Measurements from ENCODE around the gene CNTNAP5. TPM values are rescaled to one million over a fixed set of nuclear protein-coding genes. Genes with fewer than 3 reads are reported as not detected.

CNTNAP5 gene
- total RNA-seq, 1 donor from 2014 or later: not detected

DNA sequence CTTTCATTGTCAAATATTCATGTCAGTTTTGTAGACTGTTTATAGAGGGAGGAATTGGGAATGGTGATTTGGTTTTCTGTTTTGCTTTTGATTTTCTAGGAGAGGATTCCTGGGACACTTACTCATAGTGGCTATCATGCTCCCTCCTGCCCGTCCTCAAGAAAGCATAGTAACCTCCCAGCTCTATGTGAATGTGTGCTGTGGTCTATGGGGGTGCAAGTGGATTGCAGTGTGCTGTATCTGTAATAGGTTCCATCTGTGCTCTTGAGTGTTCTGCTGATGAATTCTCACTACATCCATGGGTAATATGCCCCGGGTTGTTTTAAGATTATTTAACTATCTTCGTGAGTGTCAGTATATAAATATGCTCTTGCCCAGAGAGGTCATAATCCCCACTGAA, 811.3 kb downstream of the CNTNAP5 start:
- intact Hi-C loops (cut with micrococcal nuclease): no loop called here
- DNase-seq (ENCODE audit: low spot score): no peak
- H3K36me3 Mint-ChIP-seq (ENCODE audit: low read depth): no peaks in the 10 kb centered on the region
- H3K4me3 Mint-ChIP-seq (ENCODE audit: low read depth): no peak overlapping the region
- no peaks in the 10 kb centered on the region for H3K4me1 Mint-ChIP-seq (ENCODE audit: low read depth)
- H3K9me3 Mint-ChIP-seq: peaks cover 24% of the 10 kb centered on the region
- no peaks in the 10 kb centered on the region for H3K27me3 Mint-ChIP-seq (ENCODE audit: low read depth)
- H3K27ac Mint-ChIP-seq: no peak overlapping the region

- H3K4me1 Mint-ChIP-seq (ENCODE audit: low read depth): no peaks in the 10 kb centered on the region
- H3K27ac Mint-ChIP-seq: no peak overlapping the region
- no peaks in the 10 kb centered on the region for H3K36me3 Mint-ChIP-seq (ENCODE audit: low read depth)
- no peak overlapping the region for H3K4me3 Mint-ChIP-seq (ENCODE audit: low read depth)
- intact Hi-C loops (cut with micrococcal nuclease): no loop called here
- no peak for DNase-seq (ENCODE audit: low spot score)
- peaks cover 27% of the 10 kb centered on the region for H3K9me3 Mint-ChIP-seq
- no peaks in the 10 kb centered on the region for H3K27me3 Mint-ChIP-seq (ENCODE audit: low read depth)
Observed at GRCh38 chr2:124837496-124837895, 812.4 kb downstream of the CNTNAP5 start.

GRCh38 chr2:124838406-124838805, 813.3 kb downstream of the CNTNAP5 start:
- Mint-ChIP-seq H3K4me3 (ENCODE audit: low read depth) (no peak overlapping the region), H3K4me1 (ENCODE audit: low read depth) (no peaks in the 10 kb centered on the region), H3K36me3 (ENCODE audit: low read depth) (no peaks in the 10 kb centered on the region), H3K27me3 (ENCODE audit: low read depth) (no peaks in the 10 kb centered on the region), H3K27ac (no peak overlapping the region), H3K9me3 (peaks cover 32% of the 10 kb centered on the region)
- DNase-seq (ENCODE audit: low spot score): no peak
- intact Hi-C loops (cut with micrococcal nuclease): no loop called here

DNA sequence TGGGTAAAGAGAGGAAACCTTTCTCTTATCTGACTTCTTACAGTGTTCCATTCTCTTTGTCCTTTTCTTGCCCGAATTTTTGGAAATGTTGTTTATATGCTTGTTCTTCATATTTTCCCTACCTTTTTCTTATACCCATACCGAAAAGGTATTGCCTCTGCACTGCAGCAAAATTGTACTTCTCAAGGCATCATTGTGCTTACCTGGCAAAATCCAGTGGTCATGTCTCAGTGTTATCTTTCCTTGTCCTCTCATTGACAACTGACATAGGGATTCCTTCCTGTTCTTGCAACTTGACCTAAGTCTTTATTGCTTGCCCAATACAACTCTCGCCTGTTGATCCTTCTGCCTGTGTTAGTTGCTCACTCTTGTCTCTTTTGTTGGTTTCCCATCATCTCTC, 842.2 kb downstream of the CNTNAP5 start:
- Mint-ChIP-seq H3K4me1 (ENCODE audit: low read depth) (no peaks in the 10 kb centered on the region), H3K27me3 (ENCODE audit: low read depth) (no peaks in the 10 kb centered on the region), H3K4me3 (ENCODE audit: low read depth) (no peak overlapping the region), H3K27ac (no peak overlapping the region), H3K36me3 (ENCODE audit: low read depth) (no peaks in the 10 kb centered on the region), H3K9me3 (peaks cover 5% of the 10 kb centered on the region)
- intact Hi-C loops (cut with micrococcal nuclease): no loop called here
- no peak for DNase-seq (ENCODE audit: low spot score)

DNA sequence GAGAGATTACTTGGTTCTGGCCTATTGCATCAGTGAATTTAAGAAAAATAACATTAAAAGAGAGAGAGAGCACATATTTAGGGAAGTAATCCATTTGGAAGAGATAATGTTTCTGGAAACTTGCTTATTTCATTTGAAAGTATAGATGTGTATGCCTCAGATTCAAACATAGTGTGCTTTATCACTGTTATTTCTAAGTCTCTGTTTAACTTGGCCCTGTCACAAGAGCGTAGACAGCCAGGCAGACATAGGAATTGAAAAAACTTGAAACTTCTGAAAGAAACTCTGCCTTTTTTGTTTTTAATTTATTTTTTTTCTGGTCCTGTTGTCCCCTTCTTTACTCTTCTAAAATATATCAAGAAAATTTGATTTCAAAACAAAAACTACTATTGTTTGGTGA, 849.1 kb downstream of the CNTNAP5 start:
- H3K27me3 Mint-ChIP-seq (ENCODE audit: low read depth): no peaks in the 10 kb centered on the region
- intact Hi-C loops (cut with micrococcal nuclease): no loop called here
- peaks cover 13% of the 10 kb centered on the region for H3K9me3 Mint-ChIP-seq
- no peaks in the 10 kb centered on the region for H3K36me3 Mint-ChIP-seq (ENCODE audit: low read depth)
- no peak overlapping the region for H3K4me3 Mint-ChIP-seq (ENCODE audit: low read depth)
- DNase-seq (ENCODE audit: low spot score): no peak
- no peaks in the 10 kb centered on the region for H3K4me1 Mint-ChIP-seq (ENCODE audit: low read depth)
- no peak overlapping the region for H3K27ac Mint-ChIP-seq

DNA sequence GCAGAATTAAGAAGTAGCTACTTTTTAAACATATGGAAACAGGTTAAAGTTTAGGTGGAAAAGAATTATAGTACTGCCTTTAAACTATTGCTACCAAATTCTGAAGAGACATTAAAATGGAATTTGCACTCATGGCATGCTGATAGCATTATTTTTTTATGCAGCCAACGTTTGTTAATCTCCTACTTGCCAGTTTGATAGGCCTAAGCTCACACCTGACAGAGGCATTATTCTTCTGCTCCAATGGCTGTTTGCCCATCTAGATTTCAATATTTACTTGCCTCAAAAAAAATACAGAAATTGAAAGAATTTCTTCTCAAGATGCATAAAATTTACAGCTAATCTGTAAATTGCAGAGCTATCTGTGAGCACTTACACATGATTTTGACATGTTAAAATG, 849.6 kb downstream of the CNTNAP5 start:
- intact Hi-C loops (cut with micrococcal nuclease): no loop called here
- Mint-ChIP-seq H3K9me3 (peaks cover 13% of the 10 kb centered on the region), H3K4me3 (ENCODE audit: low read depth) (no peak overlapping the region), H3K4me1 (ENCODE audit: low read depth) (no peaks in the 10 kb centered on the region), H3K27me3 (ENCODE audit: low read depth) (no peaks in the 10 kb centered on the region), H3K36me3 (ENCODE audit: low read depth) (no peaks in the 10 kb centered on the region), H3K27ac (no peak overlapping the region)
- DNase-seq (ENCODE audit: low spot score): no peak

DNA sequence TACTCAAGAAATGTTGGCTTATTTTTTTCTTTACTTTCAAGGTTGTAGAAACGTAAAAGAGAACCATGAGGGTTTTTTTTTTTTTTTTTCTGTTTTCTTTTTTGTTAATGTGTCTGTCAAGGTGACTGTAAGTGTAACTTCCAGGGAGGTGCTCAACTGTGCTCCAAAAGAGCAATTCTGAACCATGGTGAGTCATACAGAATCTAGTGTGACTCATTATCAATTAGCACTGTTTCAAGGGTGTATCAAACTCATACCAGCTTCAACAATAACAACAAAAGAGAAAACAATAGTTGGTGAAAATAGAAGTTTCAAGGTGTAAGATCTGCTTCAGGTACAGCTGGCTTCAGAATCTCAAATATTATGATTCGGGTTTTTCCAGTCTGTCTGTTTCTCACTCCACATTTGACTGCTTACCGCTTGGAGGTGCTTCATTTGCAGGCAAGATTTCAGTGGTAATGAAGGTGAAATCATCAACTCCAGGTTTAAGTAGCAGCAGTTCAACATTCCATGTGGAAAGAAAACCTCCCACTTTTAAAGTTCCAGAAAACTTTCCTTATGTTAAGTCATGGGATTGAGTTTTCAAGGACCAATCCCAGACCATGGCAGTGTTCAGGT, 850.6 kb downstream of the CNTNAP5 start:
- Mint-ChIP-seq H3K4me3 (ENCODE audit: low read depth) (no peak overlapping the region), H3K4me1 (ENCODE audit: low read depth) (no peaks in the 10 kb centered on the region), H3K27me3 (ENCODE audit: low read depth) (no peaks in the 10 kb centered on the region), H3K27ac (no peak overlapping the region), H3K36me3 (ENCODE audit: low read depth) (no peaks in the 10 kb centered on the region), H3K9me3 (peaks cover 13% of the 10 kb centered on the region)
- intact Hi-C loops (cut with micrococcal nuclease): no loop called here
- DNase-seq (ENCODE audit: low spot score): no peak

- no peaks in the 10 kb centered on the region for H3K36me3 Mint-ChIP-seq (ENCODE audit: low read depth)
- intact Hi-C loops (cut with micrococcal nuclease): no loop called here
- no peak for DNase-seq (ENCODE audit: low spot score)
- H3K27ac Mint-ChIP-seq: no peak overlapping the region
- no peak overlapping the region for H3K4me3 Mint-ChIP-seq (ENCODE audit: low read depth)
- no peaks in the 10 kb centered on the region for H3K27me3 Mint-ChIP-seq (ENCODE audit: low read depth)
- no peaks in the 10 kb centered on the region for H3K4me1 Mint-ChIP-seq (ENCODE audit: low read depth)
- peaks cover 13% of the 10 kb centered on the region for H3K9me3 Mint-ChIP-seq
Observed at GRCh38 chr2:124877141-124877577, 852.1 kb downstream of the CNTNAP5 start.

DNA sequence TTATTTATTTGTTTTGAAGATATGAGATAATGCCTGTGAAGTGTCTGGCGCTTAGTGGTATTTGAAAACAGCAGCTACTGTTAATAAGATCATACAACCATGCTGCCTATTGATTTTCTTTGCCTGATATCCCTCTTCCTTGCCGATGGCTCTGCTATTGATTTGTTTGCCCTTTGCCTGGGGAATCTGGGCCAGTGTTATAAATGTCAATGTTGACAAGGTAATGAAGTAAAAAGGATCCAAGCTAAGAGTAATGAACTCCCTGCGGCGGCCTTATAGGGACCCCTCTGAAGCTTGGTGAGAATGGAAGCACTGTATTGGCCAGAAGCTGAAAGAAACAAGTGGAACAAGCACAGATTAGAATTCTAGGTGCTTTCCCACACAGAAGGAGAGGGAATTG, 854.6 kb downstream of the CNTNAP5 start:
- Mint-ChIP-seq H3K9me3 (peaks cover 25% of the 10 kb centered on the region), H3K4me1 (ENCODE audit: low read depth) (no peaks in the 10 kb centered on the region), H3K27ac (no peak overlapping the region), H3K27me3 (ENCODE audit: low read depth) (no peaks in the 10 kb centered on the region), H3K36me3 (ENCODE audit: low read depth) (no peaks in the 10 kb centered on the region), H3K4me3 (ENCODE audit: low read depth) (no peak overlapping the region)
- intact Hi-C loops (cut with micrococcal nuclease): no loop called here
- no peak for DNase-seq (ENCODE audit: low spot score)

DNA sequence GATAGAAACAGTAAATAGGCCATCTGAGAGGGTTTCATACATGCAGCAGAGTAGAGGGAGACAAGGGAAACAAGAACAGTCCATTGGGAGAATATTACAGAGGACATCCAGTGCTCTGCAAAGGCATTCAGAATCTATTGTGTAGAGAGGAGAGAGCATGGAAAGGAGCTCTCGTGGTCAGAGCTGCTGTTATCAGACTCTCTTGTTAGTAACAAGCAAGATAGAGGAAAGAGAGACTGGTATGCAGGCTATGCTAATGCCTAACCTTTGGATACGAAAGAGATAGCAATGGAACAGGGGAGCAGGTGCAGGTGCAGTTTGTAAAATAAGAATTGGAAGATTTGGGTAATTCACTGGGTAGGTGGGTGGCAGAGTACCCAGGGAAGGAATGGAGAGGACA, 855.9 kb downstream of the CNTNAP5 start:
- Mint-ChIP-seq H3K4me1 (ENCODE audit: low read depth) (no peaks in the 10 kb centered on the region), H3K4me3 (ENCODE audit: low read depth) (no peak overlapping the region), H3K27ac (no peak overlapping the region), H3K36me3 (ENCODE audit: low read depth) (no peaks in the 10 kb centered on the region), H3K27me3 (ENCODE audit: low read depth) (no peaks in the 10 kb centered on the region), H3K9me3 (peaks cover 23% of the 10 kb centered on the region)
- DNase-seq (ENCODE audit: low spot score): no peak
- intact Hi-C loops (cut with micrococcal nuclease): no loop called here

DNA sequence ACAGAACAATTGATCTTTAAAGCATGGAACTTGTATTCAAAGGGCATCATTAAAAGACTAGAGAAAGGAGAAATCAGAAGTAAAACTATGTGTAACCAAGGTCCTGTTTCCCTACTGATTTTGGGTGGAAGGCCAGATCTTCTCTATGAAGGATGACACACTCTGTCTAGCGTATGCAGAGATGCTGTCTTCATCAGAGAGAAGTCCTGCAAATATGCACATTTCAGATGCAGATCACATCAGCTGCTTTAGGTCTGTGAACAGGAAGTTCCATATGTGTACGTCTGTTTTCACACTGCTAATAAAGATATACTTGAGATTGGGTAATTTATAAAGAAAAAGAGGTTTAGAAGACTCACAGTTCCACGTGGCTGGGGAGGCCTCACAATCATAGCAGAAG, 857.3 kb downstream of the CNTNAP5 start:
- H3K9me3 Mint-ChIP-seq: peaks cover 20% of the 10 kb centered on the region
- no peak overlapping the region for H3K27ac Mint-ChIP-seq
- DNase-seq (ENCODE audit: low spot score): no peak
- H3K4me3 Mint-ChIP-seq (ENCODE audit: low read depth): no peak overlapping the region
- H3K27me3 Mint-ChIP-seq (ENCODE audit: low read depth): no peaks in the 10 kb centered on the region
- intact Hi-C loops (cut with micrococcal nuclease): no loop called here
- H3K36me3 Mint-ChIP-seq (ENCODE audit: low read depth): no peaks in the 10 kb centered on the region
- no peaks in the 10 kb centered on the region for H3K4me1 Mint-ChIP-seq (ENCODE audit: low read depth)

GRCh38 chr2:124883595-124883994, 858.5 kb downstream of the CNTNAP5 start:
- Mint-ChIP-seq H3K4me1 (ENCODE audit: low read depth) (no peaks in the 10 kb centered on the region), H3K9me3 (peaks cover 19% of the 10 kb centered on the region), H3K27ac (no peak overlapping the region), H3K27me3 (ENCODE audit: low read depth) (no peaks in the 10 kb centered on the region), H3K36me3 (ENCODE audit: low read depth) (no peaks in the 10 kb centered on the region), H3K4me3 (ENCODE audit: low read depth) (no peak overlapping the region)
- intact Hi-C loops (cut with micrococcal nuclease): no loop called here
- no peak for DNase-seq (ENCODE audit: low spot score)

DNA sequence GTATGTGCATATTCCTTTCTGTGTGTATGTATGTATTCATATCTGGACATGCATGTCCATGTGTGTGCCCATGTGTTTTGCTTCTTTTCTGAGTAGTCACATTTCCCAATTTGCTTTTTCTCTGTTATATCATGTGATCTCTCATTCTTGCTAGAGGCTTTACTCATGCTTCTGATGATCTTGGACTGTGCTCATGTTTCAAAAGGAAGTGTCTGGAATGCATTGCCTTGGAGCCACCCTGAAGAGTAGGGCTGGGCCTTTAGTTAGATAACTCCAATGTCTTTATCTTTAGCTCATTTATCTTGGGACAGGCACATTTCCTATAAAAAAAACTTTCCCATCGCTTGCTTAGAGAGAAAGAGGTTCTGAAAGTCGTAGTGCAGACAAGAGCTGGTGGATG, 859.2 kb downstream of the CNTNAP5 start:
- H3K4me1 Mint-ChIP-seq (ENCODE audit: low read depth): no peaks in the 10 kb centered on the region
- no peak for DNase-seq (ENCODE audit: low spot score)
- H3K4me3 Mint-ChIP-seq (ENCODE audit: low read depth): no peak overlapping the region
- no peaks in the 10 kb centered on the region for H3K36me3 Mint-ChIP-seq (ENCODE audit: low read depth)
- intact Hi-C loops (cut with micrococcal nuclease): no loop called here
- H3K9me3 Mint-ChIP-seq: peaks cover 19% of the 10 kb centered on the region
- no peak overlapping the region for H3K27ac Mint-ChIP-seq
- no peaks in the 10 kb centered on the region for H3K27me3 Mint-ChIP-seq (ENCODE audit: low read depth)

DNA sequence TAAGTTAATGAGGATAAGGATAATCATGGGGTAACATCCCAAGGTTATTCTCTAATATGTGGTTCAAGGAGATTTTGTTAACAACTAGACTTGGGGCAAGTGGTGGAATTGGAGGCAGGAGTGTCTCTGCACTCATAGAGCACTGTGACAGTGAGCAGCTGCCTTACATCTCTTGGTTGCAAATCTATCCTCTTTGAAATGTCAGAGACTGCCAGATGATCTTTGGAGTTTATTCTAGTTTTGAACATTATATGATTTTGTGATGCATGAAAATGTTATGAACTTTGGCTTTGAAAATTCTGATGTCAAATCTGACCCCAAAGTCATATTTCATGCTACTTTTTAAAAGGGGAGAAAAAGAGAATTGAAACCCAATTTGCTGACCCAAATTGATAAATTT, 861.1 kb downstream of the CNTNAP5 start:
- intact Hi-C loops (cut with micrococcal nuclease): no loop called here
- no peak for DNase-seq (ENCODE audit: low spot score)
- H3K4me1 Mint-ChIP-seq (ENCODE audit: low read depth): no peaks in the 10 kb centered on the region
- H3K27ac Mint-ChIP-seq: no peak overlapping the region
- peaks cover 19% of the 10 kb centered on the region for H3K9me3 Mint-ChIP-seq
- H3K4me3 Mint-ChIP-seq (ENCODE audit: low read depth): no peak overlapping the region
- H3K27me3 Mint-ChIP-seq (ENCODE audit: low read depth): no peaks in the 10 kb centered on the region
- H3K36me3 Mint-ChIP-seq (ENCODE audit: low read depth): no peaks in the 10 kb centered on the region
